Stimulated activated CD8-positive, alpha-beta memory T cell treated with anti-CD3 and anti-CD28 coated beads, Interleukin-4, amount 100 ng/mL, for 24 hours (primary cell): Measurements from ENCODE around the gene FBRSL1.
A peak's percentile ranks its signal among the peaks of the same experiment; 100 is the strongest.

ENCODE experiments used
- DNase-seq: peaks from one replicate; pipeline ENCODE4 v3.0.0-alpha.2; 2020; ENCODE audit warnings: low read depth

Gene FBRSL1

GRCh38 chr12:132497514-132498405 lies 7.8 kb downstream of the FBRSL1 start:
- no peak for DNase-seq

- DNase-seq, result no peak
Measured at GRCh38 chr12:132498931-132499330, 9.0 kb downstream of the FBRSL1 start.

- no peak for DNase-seq
Measured at GRCh38 chr12:132500142-132500855, 10.3 kb downstream of the FBRSL1 start.

GRCh38 chr12:132500856-132501180 lies 10.9 kb downstream of the FBRSL1 start:
- no peak for DNase-seq

GRCh38 chr12:132501204-132501940 lies 11.4 kb downstream of the FBRSL1 start:
- DNase-seq, result no peak

- no peak for DNase-seq
Measured at GRCh38 chr12:132502149-132502881, 12.4 kb downstream of the FBRSL1 start.

GRCh38 chr12:132502882-132503193 lies 12.9 kb downstream of the FBRSL1 start:
- no peak for DNase-seq

GRCh38 chr12:132503618-132504204 lies 13.8 kb downstream of the FBRSL1 start:
- no peak for DNase-seq

GRCh38 chr12:132505105-132505851 lies 15.3 kb downstream of the FBRSL1 start:
- no peak for DNase-seq

- DNase-seq, result no peak
Measured at GRCh38 chr12:132505852-132506219, 15.9 kb downstream of the FBRSL1 start.

GRCh38 chr12:132506328-132507160 lies 16.6 kb downstream of the FBRSL1 start:
- DNase-seq, result peak; percentile 43

GRCh38 chr12:132507161-132507538 lies 17.2 kb downstream of the FBRSL1 start:
- no peak for DNase-seq

- no peak for DNase-seq
Measured at GRCh38 chr12:132507656-132508490, 17.9 kb downstream of the FBRSL1 start.

GRCh38 chr12:132508491-132508740 lies 18.5 kb downstream of the FBRSL1 start:
- no peak for DNase-seq

- no peak for DNase-seq
Measured at GRCh38 chr12:132508860-132509732, 19.1 kb downstream of the FBRSL1 start.

GRCh38 chr12:132510111-132510724 lies 20.3 kb downstream of the FBRSL1 start:
- DNase-seq, result no peak

GRCh38 chr12:132510746-132511477 lies 21.0 kb downstream of the FBRSL1 start:
- no peak for DNase-seq
